Activated CD4-positive, CD25-positive, alpha-beta regulatory T cell (primary cell): ENCODE data around the gene RANGAP1.
A peak's percentile ranks its signal among the peaks of the same experiment; 100 is the strongest.

Experiments used
- DNase-seq, 4 experiments: peaks; one replicate each; lab custom pipeline; 2025; lab: John Stamatoyannopoulos, UW

RANGAP1 gene, protein sequence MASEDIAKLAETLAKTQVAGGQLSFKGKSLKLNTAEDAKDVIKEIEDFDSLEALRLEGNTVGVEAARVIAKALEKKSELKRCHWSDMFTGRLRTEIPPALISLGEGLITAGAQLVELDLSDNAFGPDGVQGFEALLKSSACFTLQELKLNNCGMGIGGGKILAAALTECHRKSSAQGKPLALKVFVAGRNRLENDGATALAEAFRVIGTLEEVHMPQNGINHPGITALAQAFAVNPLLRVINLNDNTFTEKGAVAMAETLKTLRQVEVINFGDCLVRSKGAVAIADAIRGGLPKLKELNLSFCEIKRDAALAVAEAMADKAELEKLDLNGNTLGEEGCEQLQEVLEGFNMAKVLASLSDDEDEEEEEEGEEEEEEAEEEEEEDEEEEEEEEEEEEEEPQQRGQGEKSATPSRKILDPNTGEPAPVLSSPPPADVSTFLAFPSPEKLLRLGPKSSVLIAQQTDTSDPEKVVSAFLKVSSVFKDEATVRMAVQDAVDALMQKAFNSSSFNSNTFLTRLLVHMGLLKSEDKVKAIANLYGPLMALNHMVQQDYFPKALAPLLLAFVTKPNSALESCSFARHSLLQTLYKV

DNA sequence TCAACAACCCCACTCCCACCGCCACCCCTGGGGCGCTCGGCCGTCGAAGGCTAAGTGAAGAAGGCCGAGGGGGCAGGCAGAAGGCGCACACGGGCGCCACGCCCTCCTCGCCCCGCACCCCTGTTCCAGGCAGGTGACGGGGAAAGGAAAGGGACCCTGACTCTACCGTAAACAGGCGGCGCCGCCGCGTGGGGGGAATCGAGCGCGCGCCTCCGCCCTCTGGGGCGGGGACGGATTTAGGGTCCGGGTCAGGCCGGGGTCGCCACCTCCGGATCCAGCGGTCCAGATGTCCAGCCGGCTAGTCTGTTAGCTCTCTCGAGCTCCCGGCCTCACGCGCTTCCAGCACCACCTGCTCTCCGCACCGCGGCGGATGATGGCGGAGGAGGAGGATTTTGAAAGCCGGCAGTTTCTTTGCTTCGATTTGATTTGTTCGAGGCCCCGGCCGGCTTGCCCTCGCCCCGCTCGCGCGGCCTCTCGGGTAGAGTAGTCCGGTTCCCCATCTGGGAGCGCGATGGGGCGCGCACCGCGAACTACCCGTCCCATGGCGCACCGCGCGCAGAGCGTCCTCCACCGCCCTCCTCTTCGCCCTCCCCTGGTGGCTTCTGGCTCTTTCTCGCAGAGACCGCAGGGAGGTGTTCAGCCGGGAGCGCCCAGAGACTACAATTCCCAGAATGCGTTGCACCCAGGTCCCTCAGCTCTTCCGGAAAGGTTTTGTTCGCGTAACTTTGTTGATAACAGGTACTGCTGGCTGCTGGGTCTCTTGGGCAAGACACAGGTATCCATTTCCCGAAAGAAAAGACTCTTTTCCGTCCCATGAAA, at the start of gene RANGAP1:
TSS of gene RANGAP1 (minus strand) at position 368 of the 819 bp plus-strand sequence. CDS start 5,143 bp downstream, outside the sequence.
- DNase-seq = peak; percentile 92 to 98 (median 96)

DNA sequence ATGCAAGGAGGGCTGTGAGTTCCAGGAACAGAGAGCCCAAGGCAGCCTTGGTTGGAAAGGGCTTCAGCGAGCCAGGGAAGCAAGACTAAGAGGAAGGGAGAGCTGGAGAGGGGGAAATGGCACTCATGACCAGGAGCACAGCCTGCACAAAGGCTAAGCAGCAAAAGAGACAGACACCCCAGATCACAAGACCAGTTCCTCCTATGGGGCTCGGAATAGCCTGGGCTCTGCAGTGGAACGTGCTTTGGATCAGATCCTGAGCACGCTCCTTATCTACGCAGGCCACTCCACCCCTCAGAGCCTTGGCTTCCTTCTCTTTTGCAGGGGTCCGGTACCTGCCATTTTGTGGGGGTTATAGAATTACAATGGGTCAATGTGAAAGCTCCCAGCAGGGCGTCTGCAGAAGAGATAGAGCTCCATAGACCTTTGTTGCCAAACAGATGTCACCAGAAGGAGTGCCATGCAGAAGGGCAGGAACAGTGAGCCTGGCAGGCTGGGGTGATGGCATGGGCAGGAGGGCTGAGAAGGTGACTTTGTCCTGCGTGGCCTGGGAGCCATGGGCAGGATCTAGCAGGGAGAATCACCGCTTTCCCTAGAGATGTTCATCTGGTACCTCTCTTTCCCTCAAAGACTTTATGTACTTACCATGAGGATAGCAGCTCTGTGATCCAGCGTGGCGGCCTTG, 49.1 kb upstream of the RANGAP1 start:
- DNase-seq = no peak

DNA sequence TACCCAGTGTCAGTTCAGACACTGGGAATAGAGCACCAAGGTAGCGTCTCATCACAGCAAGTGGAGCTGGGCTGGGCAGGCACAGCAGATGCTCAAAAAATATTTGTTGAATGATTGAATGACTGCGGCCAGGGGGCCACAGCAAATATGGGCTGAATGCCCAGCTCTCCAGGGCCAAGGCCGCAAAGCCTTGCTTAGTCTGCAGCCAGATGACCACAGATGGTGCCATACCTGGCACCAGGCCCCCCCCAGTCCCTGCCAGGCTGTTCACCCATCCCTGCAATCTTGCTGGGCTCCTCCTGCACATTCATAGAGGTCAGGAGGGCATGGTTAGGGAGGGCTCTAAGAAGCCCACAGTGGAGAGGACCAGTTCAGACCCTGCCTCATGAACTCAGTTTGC, 48.2 kb upstream of the RANGAP1 start:
- DNase-seq = no peak

DNA sequence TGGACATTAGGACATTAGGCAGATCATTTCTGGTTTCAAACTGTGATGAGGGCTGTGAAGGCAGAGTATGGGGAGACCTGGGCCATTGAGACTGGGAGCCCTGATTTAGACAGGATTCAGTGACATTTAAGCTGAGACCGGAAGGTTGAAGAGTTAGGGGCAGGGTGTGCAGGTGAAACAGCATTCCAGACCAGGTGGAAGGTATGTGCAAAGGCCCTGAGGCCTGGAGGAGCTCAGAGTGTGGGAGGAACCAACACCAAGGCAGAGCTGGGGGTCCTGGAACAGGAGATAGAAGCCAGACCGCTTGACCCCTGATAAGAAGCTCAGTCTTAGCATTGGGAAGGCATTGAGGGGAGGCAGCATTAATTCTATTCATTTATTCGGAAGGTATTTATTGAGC, 47.8 kb upstream of the RANGAP1 start:
- DNase-seq = no peak

DNA sequence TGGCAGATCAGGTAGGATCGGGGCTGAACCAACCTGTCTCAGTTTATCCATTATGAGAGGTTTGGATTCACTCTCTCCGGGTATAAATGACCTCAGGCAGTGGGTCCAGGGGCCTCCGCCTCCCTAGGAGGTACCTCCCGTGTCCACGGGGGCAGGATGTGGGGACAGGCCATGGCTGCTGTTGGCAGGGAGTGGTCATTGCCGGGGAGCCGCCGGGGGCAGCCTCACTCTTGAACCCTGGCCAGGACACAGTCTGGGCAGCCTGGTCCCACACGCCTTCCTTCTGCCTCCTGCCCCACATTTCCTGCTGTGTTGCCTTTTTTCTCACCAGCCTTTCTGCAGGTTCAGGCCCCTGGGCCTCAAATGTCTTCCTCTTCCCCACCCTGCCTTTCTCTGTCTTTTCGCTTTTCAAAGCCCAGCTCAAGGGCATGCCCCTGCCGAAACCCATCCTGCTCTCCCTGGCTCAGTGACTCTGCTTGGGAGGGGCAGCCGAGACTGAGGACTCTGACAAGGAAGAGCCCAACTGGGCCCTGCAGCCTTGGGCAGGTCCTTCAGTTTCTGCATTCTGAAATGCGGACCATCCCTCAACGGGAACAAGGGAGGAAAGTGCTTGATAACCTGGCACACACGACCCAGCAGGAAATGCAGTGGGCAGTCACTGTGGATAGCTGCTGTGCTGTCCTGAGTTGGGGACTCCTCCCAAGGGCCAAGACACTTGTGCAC, 46.4 kb upstream of the RANGAP1 start:
- DNase-seq = no peak

DNA sequence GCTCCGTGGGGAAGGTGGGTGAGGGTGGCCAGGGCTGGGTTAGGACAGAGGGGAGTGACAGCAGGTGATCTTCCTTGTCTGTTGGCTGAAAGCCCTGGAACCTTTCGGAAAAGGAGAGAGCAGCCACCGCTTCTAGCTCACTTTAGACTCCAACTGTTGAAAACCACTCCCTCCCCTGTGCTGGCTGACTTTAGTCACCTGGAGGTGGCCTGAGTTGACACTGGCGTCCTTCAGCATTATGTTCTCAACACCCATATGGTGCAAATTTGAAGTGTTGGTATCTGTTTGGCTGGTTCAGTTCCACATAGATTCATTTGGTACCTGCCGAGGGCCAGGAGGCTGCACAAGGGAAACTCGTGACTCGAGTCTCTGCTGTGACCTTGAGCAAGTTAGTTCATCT, 44.2 kb upstream of the RANGAP1 start:
- DNase-seq = no peak

DNA sequence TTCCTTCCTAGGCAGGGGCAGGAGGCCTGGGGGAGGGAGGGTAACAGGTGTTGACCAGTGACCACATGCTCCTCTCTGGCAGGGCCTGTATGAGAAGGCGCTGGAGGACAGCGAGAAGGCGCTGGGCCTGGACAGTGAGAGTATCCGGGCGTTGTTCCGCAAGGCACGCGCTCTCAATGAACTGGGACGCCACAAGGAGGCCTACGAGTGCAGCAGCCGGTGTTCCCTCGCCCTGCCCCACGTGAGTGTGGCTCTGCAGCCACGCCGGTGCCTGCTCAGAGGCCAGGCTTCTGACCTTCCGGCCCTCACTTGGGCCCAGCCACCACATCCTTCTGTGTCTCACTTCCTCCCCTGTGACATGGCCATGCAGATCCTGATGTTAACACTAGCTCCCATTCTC, 41.1 kb upstream of the RANGAP1 start:
- DNase-seq = no peak

DNA sequence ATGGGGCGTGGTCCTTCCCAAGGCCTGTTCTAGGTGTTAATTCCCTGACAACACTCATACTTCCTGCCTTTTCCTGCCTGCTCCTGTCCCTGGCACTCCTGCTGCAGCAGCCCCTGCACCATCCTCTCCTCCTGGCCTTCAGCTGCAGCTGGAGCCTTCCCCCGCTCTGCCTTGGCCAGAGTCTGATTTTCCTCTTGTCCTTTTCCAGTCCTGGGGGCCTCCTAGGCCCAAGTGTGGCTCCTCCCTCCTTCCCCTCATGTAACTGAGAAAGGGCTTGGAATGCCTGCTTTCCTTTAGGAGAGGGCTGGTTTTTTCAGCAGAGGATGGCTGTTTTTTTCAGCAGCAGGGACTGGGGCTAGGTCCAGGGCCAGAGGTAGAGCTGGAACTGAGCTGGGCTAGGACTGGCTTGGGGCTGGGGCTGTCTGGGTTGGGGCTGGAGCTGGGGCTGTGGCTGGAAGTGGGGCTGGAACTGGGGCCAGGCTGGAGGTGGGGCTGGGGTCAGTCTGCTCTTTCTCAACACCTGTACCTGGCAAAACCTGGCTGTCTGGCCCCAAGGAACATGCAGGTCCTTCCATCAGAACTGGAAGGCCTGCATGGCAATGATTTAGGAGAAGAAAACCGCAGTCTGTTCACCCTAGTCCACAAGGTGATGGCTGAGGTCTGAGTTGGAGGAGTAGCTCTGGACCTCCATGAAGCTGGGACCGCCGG, 39.0 kb upstream of the RANGAP1 start:
- no peak for DNase-seq

DNA sequence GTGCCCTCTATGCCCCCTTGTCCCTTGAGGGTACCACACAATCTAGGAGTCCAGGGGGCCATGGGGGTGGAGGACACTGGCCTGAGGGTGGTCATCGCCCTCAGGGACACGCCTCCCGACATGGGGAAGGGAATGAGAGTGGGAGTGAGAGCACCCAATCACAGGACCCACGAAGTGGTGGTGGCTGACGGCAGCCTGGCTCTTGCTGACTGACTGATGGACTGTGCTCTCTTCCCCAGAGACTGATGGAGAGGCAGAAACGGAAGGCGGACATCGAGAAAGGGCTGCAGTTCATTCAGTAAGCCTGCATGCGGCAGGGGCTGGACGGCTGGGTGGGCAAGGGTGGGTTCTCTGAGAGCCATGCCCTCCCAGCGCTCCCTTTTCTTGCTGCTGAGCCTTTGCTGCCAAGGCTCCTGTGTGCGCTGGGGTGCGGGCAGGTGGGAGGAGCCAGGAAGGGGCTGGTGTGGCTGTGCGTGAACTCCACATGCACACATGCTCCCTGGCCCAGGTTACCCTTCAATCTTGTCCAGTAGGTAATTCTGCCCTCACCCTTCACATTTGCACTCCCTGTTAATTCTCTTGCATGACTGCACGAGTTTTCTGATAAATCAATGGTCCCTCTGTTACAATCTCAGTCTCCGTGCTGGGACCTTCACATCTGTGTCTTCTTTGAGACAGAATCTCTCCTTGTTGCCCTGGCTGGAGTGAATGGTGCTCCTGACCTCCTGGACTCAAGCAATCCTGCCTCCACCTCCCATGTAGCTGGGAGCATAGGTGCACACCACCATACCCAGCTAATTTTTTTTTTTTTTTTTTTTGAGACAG, 34.6 kb upstream of the RANGAP1 start:
- no peak for DNase-seq

DNA sequence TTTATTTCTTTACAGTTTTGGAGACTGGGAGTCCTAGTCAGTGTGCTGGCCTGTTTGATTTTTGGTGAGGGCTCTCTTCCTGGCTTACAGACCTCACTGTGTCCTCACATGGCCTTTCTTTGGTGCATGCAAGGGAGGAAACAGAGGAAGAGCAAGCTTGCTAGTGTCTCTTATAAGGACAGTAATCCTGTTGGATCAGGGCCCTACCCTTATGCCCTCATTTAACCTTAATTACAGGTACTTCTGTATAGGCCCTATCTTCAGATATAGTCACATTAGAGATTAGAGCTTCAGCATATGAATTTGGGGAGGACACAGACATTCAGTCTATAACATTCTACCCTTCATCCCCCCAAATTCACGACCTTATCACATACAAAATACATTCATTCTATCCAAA, 29.6 kb upstream of the RANGAP1 start:
- DNase-seq = no peak

DNA sequence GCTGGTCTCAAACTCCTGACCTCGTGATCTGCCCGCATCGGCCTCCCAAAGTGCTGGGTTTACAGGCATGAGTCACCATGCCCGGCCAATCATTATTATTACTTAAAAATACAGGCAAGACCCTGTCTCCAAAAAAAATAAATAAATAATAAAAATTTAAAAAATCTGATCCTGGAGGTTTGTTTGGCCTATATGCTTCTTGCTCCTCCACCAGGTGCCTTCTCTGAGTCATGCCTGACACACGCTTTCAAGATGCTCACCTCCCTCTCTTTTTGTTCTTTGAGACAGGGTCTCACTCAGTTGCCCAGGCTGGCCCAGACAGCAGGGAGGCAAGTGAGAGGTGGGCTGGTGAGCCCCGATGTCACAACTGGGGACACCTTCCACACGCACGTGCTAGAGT, 28.8 kb upstream of the RANGAP1 start:
- DNase-seq = no peak

DNA sequence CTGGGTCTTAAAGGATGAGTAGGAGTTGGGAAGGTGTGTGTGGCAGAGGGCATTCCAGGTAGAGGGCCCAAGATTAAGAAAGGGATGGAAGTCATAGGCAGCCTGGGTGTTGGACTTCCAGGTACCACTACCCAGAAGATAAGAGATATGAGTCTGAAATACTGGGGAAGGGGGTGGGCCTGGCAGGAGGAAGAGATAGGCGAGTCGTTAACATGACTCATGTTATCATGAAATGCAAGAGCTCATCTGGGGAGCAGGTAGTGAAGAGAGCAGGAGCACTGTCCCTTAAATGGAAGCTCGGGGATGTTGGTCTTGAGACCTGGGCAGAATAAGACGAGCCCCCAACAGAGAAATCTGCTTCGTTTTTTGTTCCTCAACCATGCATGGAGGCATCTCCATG, 25.5 kb upstream of the RANGAP1 start:
- DNase-seq = no peak

DNA sequence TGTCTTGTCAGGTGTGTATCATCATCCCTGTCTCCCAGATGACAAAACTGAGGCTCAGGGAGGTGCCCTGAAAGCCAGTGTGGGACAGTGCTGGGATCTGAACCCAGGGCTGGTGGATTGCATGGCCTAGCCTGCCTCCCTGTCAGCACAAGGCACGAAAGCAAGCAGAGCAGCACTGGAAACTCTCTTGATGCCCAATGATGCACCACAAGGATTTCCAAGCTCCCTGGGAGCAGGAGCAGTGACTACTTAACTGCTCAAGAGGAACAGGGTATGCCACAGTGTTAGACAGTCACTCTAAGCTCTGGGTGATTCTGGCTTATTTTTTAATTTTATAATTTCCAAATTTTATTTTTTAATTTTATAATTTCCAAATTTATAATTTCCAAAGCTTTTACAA, 24.3 kb upstream of the RANGAP1 start:
- DNase-seq = no peak

DNA sequence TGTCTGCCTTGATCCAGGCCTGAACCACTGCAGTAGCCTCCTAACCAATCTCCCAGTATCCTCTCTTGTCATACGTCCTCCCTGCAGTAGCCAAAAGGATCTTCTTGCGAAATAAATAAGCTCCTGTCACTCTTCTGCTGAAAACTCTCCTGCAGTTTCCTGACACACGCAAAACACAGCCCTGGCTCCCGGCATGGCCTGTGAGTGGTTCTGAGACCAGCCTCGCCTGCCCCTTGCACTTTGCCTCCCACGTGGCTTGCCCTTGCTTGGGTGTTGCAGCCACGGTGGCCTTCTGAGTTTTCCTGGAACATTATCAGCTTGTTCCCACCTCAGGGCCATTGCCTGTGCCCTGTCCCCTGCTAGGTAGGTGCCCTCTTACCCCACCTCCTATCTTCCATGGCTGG, 22.6 kb upstream of the RANGAP1 start:
- no peak for DNase-seq

DNA sequence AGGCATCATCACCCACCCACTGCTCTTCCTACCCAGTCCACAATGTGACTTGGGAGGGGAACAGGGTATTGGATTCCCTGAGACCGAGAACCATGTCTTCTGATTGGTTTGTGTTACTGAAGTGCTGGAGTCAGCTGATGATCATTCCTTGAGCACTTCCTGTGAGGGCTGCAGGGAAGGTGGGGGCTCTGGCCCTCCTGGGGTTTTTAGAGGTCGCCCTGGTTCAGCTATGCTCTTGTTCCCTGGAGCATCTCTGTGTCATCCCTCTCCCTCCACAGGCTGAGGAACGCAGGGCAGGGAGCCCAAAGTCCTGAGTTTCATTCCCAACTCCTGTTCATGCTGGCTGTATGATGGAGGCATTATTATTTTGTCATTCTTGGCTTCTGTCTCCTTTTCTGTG, 22.1 kb upstream of the RANGAP1 start:
- DNase-seq = no peak

DNA sequence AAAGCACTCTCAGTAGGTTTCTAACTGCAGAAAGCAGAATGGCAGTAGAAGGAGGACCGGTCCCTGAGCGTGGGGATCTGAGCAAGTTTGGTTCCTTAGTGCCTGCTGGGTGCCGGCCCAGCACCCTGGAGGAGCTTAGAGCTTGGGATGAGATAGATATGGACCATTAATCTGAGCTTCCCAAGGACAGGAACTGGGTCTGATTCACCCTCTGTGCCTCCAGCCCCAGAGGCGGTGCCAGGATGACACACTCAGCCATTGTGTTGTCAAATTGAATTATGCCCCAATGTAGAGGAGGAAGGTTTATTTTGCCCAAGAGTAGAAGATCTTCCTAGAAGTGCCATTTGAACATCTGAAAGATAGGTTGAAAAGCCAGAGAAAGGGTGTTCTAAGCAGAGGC, 19.7 kb upstream of the RANGAP1 start:
- DNase-seq = no peak

DNA sequence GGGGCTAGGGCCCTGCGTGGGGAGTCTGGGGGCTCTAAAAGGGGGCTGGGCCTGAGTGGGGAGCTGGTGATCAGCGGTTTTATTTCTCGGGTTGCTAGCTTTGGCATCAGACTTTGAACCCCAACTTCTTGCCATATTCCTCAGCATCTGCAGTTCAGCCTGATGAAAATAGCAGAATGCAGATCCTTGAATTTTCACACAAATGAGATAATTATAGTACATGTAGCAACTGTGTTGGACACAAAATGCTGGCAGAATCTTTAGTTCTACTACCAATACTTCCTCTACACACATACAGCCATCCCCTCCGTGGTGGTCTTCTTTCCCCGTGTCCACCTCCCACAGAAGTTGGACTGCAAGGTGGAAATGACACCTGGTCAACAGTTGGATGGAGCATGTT, 16.8 kb upstream of the RANGAP1 start:
- no peak for DNase-seq

DNA sequence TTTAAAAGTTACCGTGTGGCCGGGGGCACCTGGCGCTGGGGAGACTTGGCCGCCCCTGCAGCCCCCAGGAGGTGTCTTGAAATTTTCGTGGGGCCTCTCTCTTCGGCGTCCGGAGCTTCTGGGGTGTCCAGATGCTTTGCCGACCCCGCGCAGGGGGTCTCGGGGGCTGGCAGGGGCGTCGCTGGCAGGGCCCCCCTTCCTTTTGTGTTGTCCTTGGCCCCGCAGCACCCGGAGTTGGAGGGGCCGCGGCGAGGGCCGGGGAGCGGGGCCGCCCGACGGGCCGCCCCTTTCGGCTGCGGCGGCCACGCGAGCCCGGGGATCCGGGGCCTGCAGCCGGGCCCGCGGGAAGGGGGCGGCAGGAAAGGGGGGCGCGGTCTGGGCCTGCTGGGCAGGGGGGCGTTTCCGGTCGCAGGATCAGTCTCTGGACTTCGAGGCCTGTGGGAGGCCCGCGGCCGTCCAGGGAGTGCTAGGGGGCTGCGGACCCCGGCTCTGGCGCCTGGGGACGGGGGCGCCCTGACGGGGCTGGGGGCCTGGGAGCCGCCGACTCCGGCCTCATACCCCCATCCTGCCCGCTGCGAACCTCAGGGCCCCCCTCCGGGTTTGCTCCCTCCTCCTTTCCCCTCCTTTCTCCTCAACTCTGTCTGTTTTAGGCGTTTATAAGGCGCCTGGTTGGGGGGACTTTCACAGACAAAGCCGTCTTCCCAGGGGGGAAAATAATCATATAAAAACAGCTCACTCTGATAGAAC, 16.2 kb upstream of the RANGAP1 start:
- DNase-seq = peak in 1 of 4 experiments; percentile 10
